ENCODE measurements around the gene NUPR2. TPM values are rescaled to one million over a fixed set of nuclear protein-coding genes. Genes with fewer than 3 reads are reported as not detected.
"Not testable (repeated sequence)": the region's sequence is repeated elsewhere in the genome, so short reads cannot be mapped to it uniquely, and the experiment has no call there.

The NUPR2 gene
- total and polyA plus RNA-seq, 4 experiments from 2014 or later = 1.2 to 1.5 (median 1.3) TPM; not detected in 1

DNA sequence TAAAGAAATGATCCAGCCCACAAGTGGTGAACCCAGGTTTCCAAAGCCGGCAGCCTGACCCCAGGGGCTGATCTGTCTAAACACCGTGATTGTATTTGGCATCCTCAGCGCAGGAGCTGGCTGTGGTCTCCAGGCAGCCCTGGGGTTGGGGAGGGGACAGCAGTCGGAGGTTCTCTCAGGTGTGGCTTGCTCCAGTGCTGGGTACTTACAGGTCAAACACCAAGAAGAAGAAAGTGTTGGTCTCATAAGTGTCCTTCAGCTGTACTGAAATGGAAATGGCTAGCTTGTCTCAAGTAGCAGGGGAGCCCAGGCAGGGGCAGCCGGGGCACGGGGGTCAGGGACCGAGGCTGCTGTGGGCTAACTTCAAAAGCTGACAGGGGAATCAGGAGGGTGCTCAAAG is 29.5 kb downstream of the NUPR2 start:
- Mint-ChIP-seq H3K27me3 (no peaks in the 10 kb centered on the region), H3K27ac (peak overlapping the region in 1 of 7 donors; percentile 29), H3K36me3 (peaks cover 4 to 23% of the 10 kb centered on the region in 2 donors), H3K4me1 (peaks cover 0 to 4% (median 1%) of the 10 kb centered on the region in 4 donors), H3K9me3 (no peaks in the 10 kb centered on the region), H3K4me3 (no peak overlapping the region)
- Histone ChIP-seq H3K36me3 (ENCODE audit: insufficient read depth, low read length) (peaks cover 8% of the 10 kb centered on the region), H3K27ac (ENCODE audit: low read depth, low read length) (no peak overlapping the region), H3K4me3 (ENCODE audit: low read length in 2 of 2) (no peak overlapping the region), H3K27me3 (ENCODE audit: insufficient read depth, low read length) (no peaks in the 10 kb centered on the region), H3K9me3 (ENCODE audit: control insufficient read depth in 1 of 2, low read length in 2 of 2) (no peaks in the 10 kb centered on the region), H3K4me1 (ENCODE audit: insufficient read depth, low read length) (no peaks in the 10 kb centered on the region)
- ChIA-PET CTCF (ENCODE audit: partially characterized antibody) (interaction anchor here (1.7 kb wide), 1 partner anchor 12 kb away, joined by 6 read pairs; no protein-coding TSS in a partner anchor), POLR2A (ENCODE audit: partially characterized antibody) (interaction anchor here (1.0 kb wide), 1 partner anchor 123 kb away, joined by 4 read pairs; no protein-coding TSS in a partner anchor)
- intact Hi-C loops (cut with micrococcal nuclease) = no loop called here
- DNase-seq = no peak

DNA sequence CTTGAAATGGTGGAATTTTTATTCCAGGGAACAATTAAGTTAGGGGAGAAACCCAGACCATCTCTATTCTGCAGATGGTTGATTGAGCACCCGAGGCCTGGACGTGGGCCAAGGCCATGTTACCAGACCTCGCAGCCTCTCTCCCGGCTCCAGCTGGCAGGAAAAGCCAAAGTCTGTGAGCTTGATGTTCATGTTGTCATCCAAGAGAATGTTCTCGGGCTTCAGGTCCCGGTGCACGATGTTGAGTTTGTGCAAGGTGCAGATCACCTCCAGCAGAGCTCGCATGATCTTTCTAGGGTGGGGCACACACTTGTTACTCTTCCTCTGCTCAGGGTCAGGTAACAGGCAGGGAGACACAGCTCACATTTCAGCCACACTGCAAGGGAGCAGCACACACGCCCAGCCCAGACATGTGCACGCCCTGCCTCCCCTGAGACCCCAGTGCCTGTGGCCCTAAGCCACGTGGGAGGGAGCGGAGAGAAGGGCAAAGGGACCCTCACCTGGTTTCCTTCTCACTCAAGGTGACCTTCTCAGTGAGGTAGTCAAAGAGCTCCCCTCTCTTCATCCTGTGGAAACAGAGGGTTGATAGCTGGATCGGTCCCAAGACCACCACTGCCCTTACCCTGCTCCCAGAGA is 32.9 kb downstream of the NUPR2 start:
- Histone ChIP-seq H3K27me3 (ENCODE audit: insufficient read depth, low read length) (no peaks in the 10 kb centered on the region), H3K27ac (ENCODE audit: low read depth, low read length) (no peak overlapping the region), H3K4me1 (ENCODE audit: insufficient read depth, low read length) (no peaks in the 10 kb centered on the region), H3K4me3 (ENCODE audit: low read length in 2 of 2) (no peak overlapping the region), H3K9me3 (ENCODE audit: control insufficient read depth in 1 of 2, low read length in 2 of 2) (no peaks in the 10 kb centered on the region), H3K36me3 (ENCODE audit: insufficient read depth, low read length) (peaks cover 22% of the 10 kb centered on the region)
- Mint-ChIP-seq H3K36me3 (peaks cover 15 to 39% of the 10 kb centered on the region in 2 donors), H3K4me3 (no peak overlapping the region), H3K27ac (peak overlapping the region in 1 of 7 donors; percentile 59), H3K27me3 (no peaks in the 10 kb centered on the region), H3K9me3 (no peaks in the 10 kb centered on the region), H3K4me1 (peaks cover 0 to 4% (median 1%) of the 10 kb centered on the region in 4 donors)
- no peak for DNase-seq
- ChIA-PET CTCF (ENCODE audit: partially characterized antibody) (interaction anchor here (0.7 to 3.7 kb wide), 4 partner anchors 9 to 828 kb away, joined by 3 to 22 read pairs (median 3); no protein-coding TSS in a partner anchor), POLR2A (ENCODE audit: partially characterized antibody) (interaction anchor here (1.4 kb wide), 1 partner anchor 23 kb away, joined by 5 read pairs; the partner anchor contains the start of gene CHCHD2)
- intact Hi-C loops (cut with micrococcal nuclease) = no loop called here

DNA sequence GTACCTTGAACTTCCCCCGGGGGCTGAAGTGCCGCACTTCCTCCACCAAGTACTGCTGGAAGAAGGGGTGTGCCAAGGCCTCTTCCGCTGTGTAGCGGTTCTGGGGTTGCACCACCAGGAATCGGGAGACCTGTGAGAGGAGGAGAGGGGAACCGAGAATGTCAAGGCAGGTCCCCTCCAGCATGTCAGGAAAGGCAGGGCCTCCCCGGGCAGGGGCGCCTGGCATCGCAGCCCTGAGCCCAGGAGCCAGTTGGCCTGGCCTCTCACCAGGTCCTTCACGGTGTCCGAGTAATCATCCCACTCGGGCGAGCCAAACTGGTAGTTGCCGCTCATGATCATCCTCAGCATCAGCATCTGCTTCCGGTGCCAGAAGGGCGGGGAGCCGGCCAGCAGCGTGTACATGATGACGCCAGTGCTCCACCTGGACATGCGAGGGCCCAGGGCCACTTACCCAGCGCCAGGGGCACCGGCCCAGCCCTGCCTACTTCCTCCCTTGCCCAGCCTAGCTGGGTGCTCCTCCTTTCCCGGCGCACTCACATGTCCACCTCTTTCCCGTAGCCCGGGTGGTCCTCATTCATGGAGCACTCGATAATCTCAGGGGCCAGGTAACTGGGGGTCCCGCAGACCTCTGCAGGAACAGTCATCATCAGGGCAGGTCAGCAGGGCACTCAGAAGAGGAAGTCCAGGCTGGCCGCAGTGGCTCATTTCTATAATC is 34.4 kb downstream of the NUPR2 start:
- no peaks in the 10 kb centered on the region for H3K9me3 ChIP-seq (ENCODE audit: control insufficient read depth in 1 of 2, low read length in 2 of 2)
- DNase-seq = no peak
- peak overlapping the region in 1 of 8 donors; percentile 69 for H3K4me3 Mint-ChIP-seq
- H3K27me3 ChIP-seq (ENCODE audit: insufficient read depth, low read length) = no peaks in the 10 kb centered on the region
- H3K4me1 ChIP-seq (ENCODE audit: insufficient read depth, low read length) = no peaks in the 10 kb centered on the region
- peaks cover 0 to 4% (median 1%) of the 10 kb centered on the region in 4 donors for H3K4me1 Mint-ChIP-seq
- H3K9me3 Mint-ChIP-seq = no peaks in the 10 kb centered on the region
- H3K36me3 ChIP-seq (ENCODE audit: insufficient read depth, low read length) = peaks cover 21% of the 10 kb centered on the region
- no peaks in the 10 kb centered on the region for H3K27me3 Mint-ChIP-seq
- no peak overlapping the region for H3K27ac Mint-ChIP-seq
- ChIA-PET CTCF (ENCODE audit: partially characterized antibody) (no interaction called here), POLR2A (ENCODE audit: partially characterized antibody) (no interaction called here)
- peaks cover 15 to 42% of the 10 kb centered on the region in 2 donors for H3K36me3 Mint-ChIP-seq
- H3K4me3 ChIP-seq (ENCODE audit: low read length in 2 of 2) = no peak overlapping the region
- H3K27ac ChIP-seq (ENCODE audit: low read depth, low read length) = no peak overlapping the region
- intact Hi-C loops (cut with micrococcal nuclease) = no loop called here

DNA sequence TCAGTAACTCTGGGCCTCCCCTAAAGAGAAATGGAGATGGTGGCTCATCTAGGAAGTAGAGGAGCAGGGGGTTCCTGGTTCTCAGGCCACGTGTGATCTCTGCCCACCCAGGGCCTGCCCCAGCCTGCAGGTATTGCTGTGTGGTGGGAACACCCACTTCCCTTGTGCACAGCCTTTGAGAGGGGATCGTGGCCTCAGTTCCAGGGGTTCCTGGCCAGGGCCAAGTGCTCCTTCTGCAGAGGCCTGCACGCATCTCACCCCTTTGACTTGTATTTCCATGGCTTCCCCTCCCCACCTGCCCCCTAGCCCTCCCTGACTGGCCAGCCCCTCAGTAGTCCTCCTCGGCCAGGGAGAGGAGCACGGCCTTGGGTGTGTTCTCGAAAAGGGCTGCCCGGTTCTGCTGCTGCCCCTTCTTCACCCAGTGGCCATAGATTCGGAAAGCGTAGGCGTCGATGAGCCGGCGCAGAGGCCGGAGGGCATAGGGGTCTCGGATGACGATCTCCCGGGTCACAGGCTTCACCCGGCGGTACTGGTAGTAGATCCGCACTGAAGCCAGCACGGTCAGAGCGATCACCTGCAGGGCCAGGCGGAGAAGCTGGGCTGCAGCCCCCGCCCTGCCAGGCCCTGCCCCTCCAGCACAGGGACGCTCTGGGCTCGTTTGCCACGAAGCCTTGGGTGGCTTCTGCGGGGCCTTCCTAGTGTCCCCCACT is 35.3 kb downstream of the NUPR2 start:
- H3K36me3 ChIP-seq (ENCODE audit: insufficient read depth, low read length) = peaks cover 14% of the 10 kb centered on the region
- H3K27ac ChIP-seq (ENCODE audit: low read depth, low read length); H3K9me3 Mint-ChIP-seq; H3K27me3 Mint-ChIP-seq; POLR2A ChIA-PET (ENCODE audit: partially characterized antibody); H3K4me3 Mint-ChIP-seq; H3K4me1 ChIP-seq (ENCODE audit: insufficient read depth, low read length); H3K4me3 ChIP-seq (ENCODE audit: low read length in 2 of 2); DNase-seq; H3K4me1 Mint-ChIP-seq; CTCF ChIA-PET (ENCODE audit: partially characterized antibody); H3K9me3 ChIP-seq (ENCODE audit: control insufficient read depth in 1 of 2, low read length in 2 of 2); H3K27me3 ChIP-seq (ENCODE audit: insufficient read depth, low read length); intact Hi-C loops (cut with micrococcal nuclease): not testable (repeated sequence)
- Mint-ChIP-seq H3K36me3 (peaks cover 15 to 44% of the 10 kb centered on the region in 2 donors), H3K27ac (peak overlapping the region in 1 of 7 donors; percentile 62)

DNA sequence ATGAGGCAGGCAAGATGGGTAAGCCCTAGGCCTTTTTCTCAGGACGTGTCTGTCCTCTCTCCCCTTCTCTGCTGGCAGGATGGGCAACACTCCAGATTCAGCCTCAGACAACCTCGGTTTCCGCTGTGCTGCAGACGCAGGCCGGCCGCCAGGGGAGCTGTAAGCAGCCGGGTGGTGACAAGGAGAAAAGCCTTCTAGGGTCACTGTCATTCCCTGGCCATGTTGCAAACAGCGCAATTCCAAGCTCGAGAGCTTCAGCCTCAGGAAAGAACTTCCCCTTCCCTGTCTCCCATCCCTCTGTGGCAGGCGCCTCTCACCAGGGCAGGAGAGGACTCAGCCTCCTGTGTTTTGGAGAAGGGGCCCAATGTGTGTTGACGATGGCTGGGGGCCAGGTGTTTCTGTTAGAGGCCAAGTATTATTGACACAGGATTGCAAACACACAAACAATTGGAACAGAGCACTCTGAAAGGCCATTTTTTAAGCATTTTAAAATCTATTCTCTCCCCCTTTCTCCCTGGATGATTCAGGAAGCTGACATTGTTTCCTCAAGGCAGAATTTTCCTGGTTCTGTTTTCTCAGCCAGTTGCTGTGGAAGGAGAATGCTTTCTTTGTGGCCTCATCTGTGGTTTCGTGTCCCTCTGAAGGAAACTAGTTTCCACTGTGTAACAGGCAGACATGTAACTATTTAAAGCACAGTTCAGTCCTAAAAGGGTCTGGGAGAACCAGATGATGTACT is 36.6 kb downstream of the NUPR2 start:
- no peaks in the 10 kb centered on the region for H3K4me1 ChIP-seq (ENCODE audit: insufficient read depth, low read length)
- no peak overlapping the region for H3K27ac ChIP-seq (ENCODE audit: low read depth, low read length)
- intact Hi-C loops (cut with micrococcal nuclease) = no loop called here
- Mint-ChIP-seq H3K9me3 (no peaks in the 10 kb centered on the region), H3K27ac (peak overlapping the region in 2 of 7 donors; percentile 52 to 70), H3K27me3 (no peaks in the 10 kb centered on the region), H3K36me3 (peaks cover 15 to 41% of the 10 kb centered on the region in 2 donors), H3K4me1 (peaks cover 0 to 4% (median 0%) of the 10 kb centered on the region in 4 donors), H3K4me3 (no peak overlapping the region)
- no peaks in the 10 kb centered on the region for H3K9me3 ChIP-seq (ENCODE audit: control insufficient read depth in 1 of 2, low read length in 2 of 2)
- no peak overlapping the region for H3K4me3 ChIP-seq (ENCODE audit: low read length in 2 of 2)
- H3K36me3 ChIP-seq (ENCODE audit: insufficient read depth, low read length) = peaks cover 14% of the 10 kb centered on the region
- DNase-seq = no peak
- no peaks in the 10 kb centered on the region for H3K27me3 ChIP-seq (ENCODE audit: insufficient read depth, low read length)
- CTCF ChIA-PET (ENCODE audit: partially characterized antibody) = interaction anchor here (12.0 kb wide), 1 partner anchor 74 kb away, joined by 240 read pairs; no protein-coding TSS in a partner anchor
- POLR2A ChIA-PET (ENCODE audit: partially characterized antibody) = interaction anchor here (1.0 kb wide), 1 partner anchor 15 kb away, joined by 4 read pairs; no protein-coding TSS in a partner anchor

DNA sequence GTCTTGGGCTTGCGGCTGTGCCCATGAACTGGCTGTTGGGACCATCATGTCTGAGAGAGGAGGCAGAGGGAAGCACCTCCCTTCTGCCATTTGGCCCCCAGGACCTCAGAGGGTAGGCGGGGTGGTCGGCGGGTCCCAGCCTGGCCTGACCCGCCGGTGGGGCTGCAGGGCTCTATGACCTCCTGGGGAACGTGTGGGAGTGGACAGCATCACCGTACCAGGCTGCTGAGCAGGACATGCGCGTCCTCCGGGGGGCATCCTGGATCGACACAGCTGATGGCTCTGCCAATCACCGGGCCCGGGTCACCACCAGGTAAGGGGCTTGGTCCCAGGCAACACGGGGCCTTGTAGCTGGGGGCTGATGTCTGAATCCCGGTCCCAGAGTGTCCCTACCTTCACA is 38.0 kb downstream of the NUPR2 start:
- Mint-ChIP-seq H3K9me3 (no peaks in the 10 kb centered on the region), H3K4me3 (no peak overlapping the region), H3K27me3 (no peaks in the 10 kb centered on the region), H3K4me1 (peaks cover 3 to 6% (median 5%) of the 10 kb centered on the region in 4 donors), H3K27ac (no peak overlapping the region), H3K36me3 (peaks cover 19 to 42% of the 10 kb centered on the region in 2 donors)
- no peak overlapping the region for H3K4me3 ChIP-seq (ENCODE audit: low read length in 2 of 2)
- H3K4me1 ChIP-seq (ENCODE audit: insufficient read depth, low read length) = no peaks in the 10 kb centered on the region
- H3K27ac ChIP-seq (ENCODE audit: low read depth, low read length) = no peak overlapping the region
- CTCF ChIA-PET (ENCODE audit: partially characterized antibody) = interaction anchor here (0.6 to 12.0 kb wide), 3 partner anchors 12 to 73 kb away, joined by 3 to 240 read pairs (median 4); partner anchors contain the start of gene SUMF2
- intact Hi-C loops (cut with micrococcal nuclease) = no loop called here
- no peaks in the 10 kb centered on the region for H3K27me3 ChIP-seq (ENCODE audit: insufficient read depth, low read length)
- peaks cover 14% of the 10 kb centered on the region for H3K36me3 ChIP-seq (ENCODE audit: insufficient read depth, low read length)
- POLR2A ChIA-PET (ENCODE audit: partially characterized antibody) = interaction anchor here (1.7 kb wide), 1 partner anchor 13 kb away, joined by 5 read pairs; the partner anchor contains the start of gene SUMF2
- DNase-seq = no peak
- no peaks in the 10 kb centered on the region for H3K9me3 ChIP-seq (ENCODE audit: control insufficient read depth in 1 of 2, low read length in 2 of 2)
